Erythroblast (primary cell): ENCODE results near the gene NLRC5.

Experiments
- GATA1 ChIP-seq: IDR thresholded peaks from 2 replicates; pipeline ENCODE4 v1.6.1; 2011; ENCODE audit warnings: low read depth, mild to moderate bottlenecking, control low read depth, low read length, moderate library complexity
- POLR2A ChIP-seq: IDR thresholded peaks from 2 replicates; pipeline ENCODE4 v1.6.1; 2011; ENCODE audit warnings: mild to moderate bottlenecking, low read length

GRCh38 chr16:57128771-57129389 is 139.5 kb downstream of the NLRC5 start:
- TF ChIP-seq POLR2A: no peak
- TF ChIP-seq GATA1: no peak
